GM10266 (cell line): ENCODE measurements around the gene PNPLA1.

Source experiments
- DNase-seq: peaks from one replicate; pipeline ENCODE4 v3.0.0; 2012; ENCODE audit errors: extremely low spot score
- TF ChIP-seq, protein P1 (sequence below): IDR thresholded peaks from 2 replicates; pipeline ENCODE4 v1.5.1; 2012; ENCODE audit warnings: mild to moderate bottlenecking, low read depth; ENCODE audit not compliant: control insufficient read depth, insufficient read depth; ENCODE audit errors: missing control alignments

Gene PNPLA1

DNA sequence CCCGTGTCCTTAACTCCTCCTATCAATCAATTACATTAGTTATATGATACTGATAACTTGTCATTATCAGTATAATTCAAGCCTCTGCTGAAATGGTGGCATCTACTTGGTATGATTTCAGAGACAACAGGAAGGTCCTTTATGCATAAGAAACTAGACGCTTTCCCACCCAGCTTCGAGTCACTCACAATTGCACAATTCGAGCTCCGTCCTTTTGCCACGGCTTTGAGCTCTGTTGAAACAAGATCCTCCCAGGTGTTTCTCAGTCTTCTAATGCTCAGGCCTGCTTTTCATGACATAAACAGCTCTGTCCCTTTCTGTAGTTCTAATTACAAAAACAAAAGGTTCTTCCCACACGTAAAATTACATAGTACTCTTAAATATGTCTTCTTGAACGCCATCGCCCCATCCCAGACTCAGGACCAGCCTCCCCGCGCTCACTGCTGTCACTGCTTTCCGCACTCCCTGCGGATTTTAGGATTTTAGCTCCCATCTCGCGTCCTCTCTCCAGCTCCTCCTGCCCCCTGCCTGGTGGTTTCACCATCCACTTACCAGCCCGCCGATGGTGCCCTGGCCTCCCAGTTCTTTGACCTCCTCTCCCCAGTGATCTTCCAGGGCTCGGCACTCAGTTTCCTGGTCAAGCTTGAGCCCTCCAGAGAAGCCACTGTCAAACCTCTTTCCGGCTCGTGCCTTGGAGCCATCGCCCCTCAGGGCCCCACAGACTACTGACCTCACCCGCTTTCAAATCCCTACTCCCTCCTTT, 23.2 kb upstream of the PNPLA1 start:
- no peak for DNase-seq
- TF ChIP-seq, protein P1, sequence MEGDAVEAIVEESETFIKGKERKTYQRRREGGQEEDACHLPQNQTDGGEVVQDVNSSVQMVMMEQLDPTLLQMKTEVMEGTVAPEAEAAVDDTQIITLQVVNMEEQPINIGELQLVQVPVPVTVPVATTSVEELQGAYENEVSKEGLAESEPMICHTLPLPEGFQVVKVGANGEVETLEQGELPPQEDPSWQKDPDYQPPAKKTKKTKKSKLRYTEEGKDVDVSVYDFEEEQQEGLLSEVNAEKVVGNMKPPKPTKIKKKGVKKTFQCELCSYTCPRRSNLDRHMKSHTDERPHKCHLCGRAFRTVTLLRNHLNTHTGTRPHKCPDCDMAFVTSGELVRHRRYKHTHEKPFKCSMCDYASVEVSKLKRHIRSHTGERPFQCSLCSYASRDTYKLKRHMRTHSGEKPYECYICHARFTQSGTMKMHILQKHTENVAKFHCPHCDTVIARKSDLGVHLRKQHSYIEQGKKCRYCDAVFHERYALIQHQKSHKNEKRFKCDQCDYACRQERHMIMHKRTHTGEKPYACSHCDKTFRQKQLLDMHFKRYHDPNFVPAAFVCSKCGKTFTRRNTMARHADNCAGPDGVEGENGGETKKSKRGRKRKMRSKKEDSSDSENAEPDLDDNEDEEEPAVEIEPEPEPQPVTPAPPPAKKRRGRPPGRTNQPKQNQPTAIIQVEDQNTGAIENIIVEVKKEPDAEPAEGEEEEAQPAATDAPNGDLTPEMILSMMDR, result no peak

DNA sequence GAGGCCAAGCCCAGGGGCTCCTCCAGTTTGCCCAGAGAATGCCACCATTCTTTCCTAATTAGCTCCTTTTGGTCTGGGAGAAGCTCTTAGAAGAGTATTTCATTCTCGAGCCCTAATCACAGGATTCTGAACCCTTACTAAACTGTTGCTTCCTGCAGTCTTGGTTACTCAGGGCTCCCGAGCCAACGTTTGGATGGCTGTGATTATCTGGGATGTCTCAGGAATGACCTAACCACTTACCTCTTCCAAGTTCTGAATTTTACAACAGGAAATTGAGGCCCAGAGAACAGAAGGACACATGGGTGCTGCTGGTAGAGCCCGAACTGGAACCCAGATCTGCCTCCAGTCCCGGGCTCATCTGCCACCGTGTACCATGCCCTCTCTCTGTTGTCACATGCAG, 22.2 kb upstream of the PNPLA1 start:
- TF ChIP-seq, protein P1, result no peak
- DNase-seq, result no peak

DNA sequence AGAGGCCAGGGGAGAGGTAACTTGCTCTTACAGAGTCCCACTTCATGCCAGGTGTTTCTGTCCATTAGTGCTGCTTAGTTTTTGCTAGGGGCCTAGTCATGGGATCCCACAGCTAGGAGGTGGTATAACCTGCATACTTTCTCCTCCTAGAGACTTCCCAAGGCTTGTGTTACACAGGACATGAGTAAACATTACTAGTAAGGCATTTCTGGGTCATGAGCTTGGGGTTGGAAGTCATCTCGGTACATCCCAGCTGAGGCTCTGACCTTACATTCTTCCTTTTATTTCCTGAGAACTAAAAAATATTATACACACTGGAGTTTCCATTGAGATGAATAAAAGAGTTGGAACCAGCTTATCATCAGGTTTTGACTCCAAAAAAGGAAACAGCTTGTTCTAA, 20.9 kb upstream of the PNPLA1 start:
- DNase-seq, result no peak
- TF ChIP-seq, protein P1, result no peak

- TF ChIP-seq, protein P1, result no peak
- no peak for DNase-seq
Measured at GRCh38 chr6:36249536-36249935, 20.3 kb upstream of the PNPLA1 start.

DNA sequence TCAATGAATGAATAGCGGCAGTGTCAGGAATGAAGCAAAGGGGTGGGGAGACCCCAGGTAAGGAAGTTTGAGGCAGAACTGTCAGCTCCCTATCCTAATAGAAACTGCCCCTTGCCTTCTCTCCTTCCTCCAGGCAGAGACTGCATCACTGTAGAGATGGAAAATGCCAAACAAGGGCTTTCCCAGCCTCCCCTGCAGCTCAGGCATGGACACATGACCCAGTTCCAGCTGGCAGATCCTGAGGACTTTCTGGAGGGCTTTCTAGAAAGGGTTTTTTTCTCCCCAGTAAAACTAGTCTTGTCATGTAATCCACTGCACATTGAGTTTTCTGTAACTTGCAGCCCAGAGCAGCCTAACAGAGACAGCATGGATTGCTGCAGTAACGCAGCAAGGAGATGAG, 17.9 kb upstream of the PNPLA1 start:
- no peak for DNase-seq
- TF ChIP-seq, protein P1, result no peak

DNA sequence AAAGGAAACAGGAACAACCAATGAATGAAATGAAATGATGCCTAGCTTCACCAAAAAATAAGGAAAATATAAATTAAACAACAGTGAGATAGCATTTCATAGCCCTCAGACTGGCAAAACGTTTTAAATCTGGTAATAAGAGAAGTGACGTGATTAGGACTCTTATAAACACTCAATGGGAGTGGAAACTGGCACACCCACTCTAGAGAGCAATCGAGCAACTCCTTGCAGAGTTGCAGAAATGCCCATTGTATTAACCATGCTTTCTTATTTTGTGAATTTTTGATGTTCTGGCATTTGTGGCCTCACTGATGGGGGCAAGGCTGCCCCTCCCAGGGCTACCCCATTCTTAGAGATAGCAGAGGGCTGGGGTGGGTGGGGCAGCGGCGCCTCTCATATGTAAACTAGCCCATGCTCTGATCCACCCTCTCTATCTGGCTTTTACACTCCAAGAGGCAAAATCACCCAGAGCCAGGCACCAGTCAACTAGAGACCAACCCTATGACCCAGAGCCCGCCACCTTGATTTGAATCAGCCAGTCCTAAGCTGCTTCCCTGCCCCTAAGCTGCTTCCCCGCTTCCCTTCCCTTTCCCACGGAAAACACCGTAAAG, 6.4 kb upstream of the PNPLA1 start:
- no peak for DNase-seq
- TF ChIP-seq, protein P1, result no peak

- TF ChIP-seq, protein P1, result no peak
- no peak for DNase-seq
Measured at GRCh38 chr6:36265744-36266143, 4.1 kb upstream of the PNPLA1 start.
